Fibroblast of mammary gland (primary cell): ENCODE results near the gene COL9A2.

Experiments used
- DNase-seq: peaks from one replicate; pipeline ENCODE4 v3.0.0-alpha.2; 2010; ENCODE audit warnings: low read depth
- H3K4me3 ChIP-seq: 2 replicates; pipeline ENCODE4 v1.5.1; 2011; ENCODE audit warnings: low read depth, mild to moderate bottlenecking, low read length, moderate library complexity; ENCODE audit not compliant: control insufficient read depth
- CTCF ChIP-seq: conservative IDR thresholded peaks from 2 replicates; pipeline ENCODE4 v1.5.1; 2011; ENCODE audit warnings: low read depth, low read length, inconsistent platforms; ENCODE audit not compliant: control insufficient read depth, insufficient read depth

Gene COL9A2

DNA sequence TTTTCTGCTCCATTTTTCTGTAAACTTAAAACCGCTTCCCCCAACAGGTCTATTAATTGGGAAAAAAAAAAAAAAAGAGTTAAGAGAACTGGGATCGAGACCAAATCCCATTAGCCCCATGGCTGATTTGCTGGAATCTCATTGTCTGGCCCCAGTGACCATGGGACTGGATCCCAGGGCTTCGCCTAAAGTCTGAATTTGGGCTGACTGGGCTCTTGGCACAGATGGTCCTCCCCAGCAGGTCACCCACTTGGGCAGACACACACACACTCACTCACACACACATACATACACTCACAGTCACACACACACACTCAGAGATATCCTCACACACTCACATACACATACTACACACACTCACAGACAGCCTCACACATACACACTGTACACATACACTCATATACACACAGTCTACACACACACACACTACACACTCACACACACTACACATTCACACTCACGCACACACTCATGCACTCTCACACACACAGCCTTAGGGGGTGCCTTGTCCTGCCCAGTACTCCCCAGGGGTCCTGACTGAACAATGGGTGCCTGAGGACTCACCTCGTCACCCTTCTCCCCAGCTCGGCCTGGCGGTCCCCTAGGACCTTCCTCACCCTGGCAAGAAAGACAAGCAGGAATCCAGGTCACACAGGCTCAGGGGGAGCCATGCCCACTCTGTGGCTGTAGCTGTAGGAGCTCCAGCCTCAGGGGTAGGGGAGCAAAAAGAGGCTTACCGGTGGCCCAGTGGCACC lies 7.5 kb downstream of the COL9A2 start:
- H3K4me3 ChIP-seq, result no peak overlapping the region
- DNase-seq, result no peak
- TF ChIP-seq CTCF, result no peak

- H3K4me3 ChIP-seq, result no peak overlapping the region
- no peak for DNase-seq
Observed at GRCh38 chr1:40308036-40308727, 8.9 kb downstream of the COL9A2 start.

GRCh38 chr1:40307186-40307585 lies 9.9 kb downstream of the COL9A2 start:
- no peak for DNase-seq
- TF ChIP-seq CTCF, result no peak
- H3K4me3 ChIP-seq, result no peak overlapping the region

More at GRCh38 chr1:40308036-40308727, 8.9 kb downstream of the COL9A2 start:
- TF ChIP-seq CTCF, result no peak

GRCh38 chr1:40306296-40306695 lies 10.8 kb downstream of the COL9A2 start:
- H3K4me3 ChIP-seq, result no peak overlapping the region
- TF ChIP-seq CTCF, result no peak
- DNase-seq, result no peak

GRCh38 chr1:40305871-40306270 lies 11.2 kb downstream of the COL9A2 start:
- no peak for TF ChIP-seq CTCF
- no peak for DNase-seq
- H3K4me3 ChIP-seq, result no peak overlapping the region

DNA sequence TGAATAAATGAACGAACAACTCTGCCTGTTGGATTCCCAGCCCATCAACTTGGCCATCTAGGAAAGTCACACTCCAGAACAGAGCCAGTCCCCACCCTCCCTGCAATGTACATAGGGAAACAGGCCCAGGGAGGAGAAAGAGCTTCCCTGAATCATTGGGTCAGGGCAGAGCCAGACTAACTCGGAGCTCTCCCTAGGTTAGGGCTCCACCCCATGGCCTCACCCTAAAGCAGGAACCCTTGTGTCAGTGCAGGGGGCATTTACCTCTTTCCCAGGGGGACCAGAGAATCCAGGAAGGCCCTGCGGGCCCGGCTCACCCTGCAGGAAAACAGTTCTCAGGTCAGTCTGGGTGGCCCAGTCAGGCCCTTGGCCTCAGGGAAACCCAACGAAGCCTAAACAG lies 11.6 kb downstream of the COL9A2 start:
- peak; percentile 25 for DNase-seq
- no peak overlapping the region for H3K4me3 ChIP-seq
- peak; percentile 19 for TF ChIP-seq CTCF

GRCh38 chr1:40303790-40304189 lies 13.3 kb downstream of the COL9A2 start:
- H3K4me3 ChIP-seq, result no peak overlapping the region
- TF ChIP-seq CTCF, result no peak
- no peak for DNase-seq
